Osteocyte (in vitro differentiated cells): ENCODE results near the gene B4GALNT3. TPM values are rescaled to one million over a fixed set of nuclear protein-coding genes. Genes with fewer than 3 reads are reported as not detected.

Experiments used
- DNase-seq: peaks from one replicate; pipeline ENCODE4 v3.0.0; 2021; ENCODE audit warnings: mixed read lengths; ENCODE audit not compliant: unreplicated experiment; ENCODE audit errors: extremely low spot score
- H3K27ac Mint-ChIP-seq: one replicate; pipeline ENCODE4 v1.8.0; 2021; ENCODE audit warnings: mild to moderate bottlenecking, mixed read lengths; ENCODE audit not compliant: unreplicated experiment
- H3K27me3 Mint-ChIP-seq: one replicate; pipeline ENCODE4 v1.8.0; 2021; ENCODE audit warnings: mixed read lengths; ENCODE audit not compliant: unreplicated experiment
- H3K36me3 Mint-ChIP-seq: one replicate; pipeline ENCODE4 v1.8.0; 2021; ENCODE audit warnings: mixed read lengths; ENCODE audit not compliant: unreplicated experiment
- H3K4me1 Mint-ChIP-seq: one replicate; pipeline ENCODE4 v1.8.0; 2021; ENCODE audit warnings: mixed read lengths; ENCODE audit not compliant: unreplicated experiment
- H3K4me3 Mint-ChIP-seq: one replicate; pipeline ENCODE4 v1.8.0; 2021; ENCODE audit warnings: mild to moderate bottlenecking, moderate library complexity, mixed read lengths; ENCODE audit not compliant: unreplicated experiment
- H3K9me3 Mint-ChIP-seq: one replicate; pipeline ENCODE4 v1.8.0; 2021; ENCODE audit warnings: mixed read lengths; ENCODE audit not compliant: unreplicated experiment
- CTCF ChIP-seq: fragments of 200-600 bp; sonication (generic); IDR thresholded peaks from 2 replicates; pipeline ENCODE4 v1.5.0; 2021; ENCODE audit warnings: antibody characterized with exemption, mild to moderate bottlenecking, moderate library complexity
- total RNA-seq: library from RNA; stranded (reverse); gene quantifications from 2 replicates; pipeline ENCODE4 v1.2.1, GENCODE V29; 2021

B4GALNT3 gene
- total RNA-seq, 1 donor from 2014 or later, result 0.27 TPM

GRCh38 chr12:542395-543113 lies 82.8 kb downstream of the B4GALNT3 start:
- DNase-seq, result no peak
- Mint-ChIP-seq H3K36me3 (no peaks in the 10 kb centered on the region), H3K4me3 (no peak overlapping the region), H3K4me1 (peaks cover 3% of the 10 kb centered on the region), H3K27ac (no peak overlapping the region), H3K9me3 (no peaks in the 10 kb centered on the region), H3K27me3 (peaks cover 18% of the 10 kb centered on the region)
- TF ChIP-seq CTCF, result no peak

GRCh38 chr12:543114-543451 lies 83.3 kb downstream of the B4GALNT3 start:
- Mint-ChIP-seq H3K4me1 (peaks cover 3% of the 10 kb centered on the region), H3K27me3 (peaks cover 18% of the 10 kb centered on the region), H3K27ac (no peak overlapping the region), H3K4me3 (no peak overlapping the region), H3K9me3 (no peaks in the 10 kb centered on the region), H3K36me3 (no peaks in the 10 kb centered on the region)
- DNase-seq, result no peak
- TF ChIP-seq CTCF, result no peak

- Mint-ChIP-seq H3K27me3 (peaks cover 25% of the 10 kb centered on the region), H3K4me3 (no peak overlapping the region), H3K36me3 (no peaks in the 10 kb centered on the region), H3K27ac (no peak overlapping the region), H3K4me1 (peaks cover 3% of the 10 kb centered on the region), H3K9me3 (no peaks in the 10 kb centered on the region)
- DNase-seq, result no peak
- no peak for TF ChIP-seq CTCF
Measured at GRCh38 chr12:544142-544541, 84.4 kb downstream of the B4GALNT3 start.

GRCh38 chr12:544941-545635 lies 85.3 kb downstream of the B4GALNT3 start:
- DNase-seq, result no peak
- no peak for TF ChIP-seq CTCF
- Mint-ChIP-seq H3K9me3 (no peaks in the 10 kb centered on the region), H3K36me3 (no peaks in the 10 kb centered on the region), H3K4me1 (peaks cover 3% of the 10 kb centered on the region), H3K27ac (no peak overlapping the region), H3K4me3 (no peak overlapping the region), H3K27me3 (peaks cover 32% of the 10 kb centered on the region)

GRCh38 chr12:545835-546234 lies 86.1 kb downstream of the B4GALNT3 start:
- Mint-ChIP-seq H3K27me3 (peaks cover 30% of the 10 kb centered on the region), H3K9me3 (no peaks in the 10 kb centered on the region), H3K36me3 (no peaks in the 10 kb centered on the region), H3K4me3 (no peak overlapping the region), H3K4me1 (peaks cover 3% of the 10 kb centered on the region), H3K27ac (no peak overlapping the region)
- TF ChIP-seq CTCF, result no peak
- no peak for DNase-seq
